NCI-H748 (cell line): Measurements from ENCODE around the gene VPS8.

Experiments
- DNase-seq: peaks from one replicate; lab custom pipeline; 2025; ENCODE audit not compliant: unreplicated experiment; lab: John Stamatoyannopoulos, UW

Gene VPS8

DNA sequence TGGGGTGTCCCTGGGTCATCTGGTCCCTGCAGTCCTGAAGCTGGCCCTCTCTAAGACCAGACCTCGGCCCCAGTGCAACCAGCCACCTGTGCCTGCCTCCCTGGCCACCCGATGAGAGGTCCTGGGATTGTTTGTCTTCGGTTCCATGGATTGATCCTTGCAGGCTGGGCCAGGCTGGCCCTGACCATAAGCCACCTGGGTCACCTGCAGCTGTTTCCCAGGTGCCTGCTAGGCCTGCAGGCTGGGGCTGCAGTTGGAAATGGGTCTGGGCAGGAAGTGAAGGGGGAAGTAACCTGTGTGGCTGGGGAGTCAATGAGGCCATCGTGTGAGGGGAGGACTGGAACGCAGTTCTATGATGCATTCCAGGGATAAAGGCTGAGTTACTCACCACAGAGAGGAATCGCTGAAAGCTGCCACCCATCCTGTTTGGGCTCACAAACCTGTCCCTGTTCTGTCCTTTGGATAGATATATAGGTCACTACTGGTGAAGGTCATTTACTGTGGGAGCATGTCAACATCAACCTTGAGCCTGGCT, 30.9 kb upstream of the VPS8 start:
- no peak for DNase-seq

DNA sequence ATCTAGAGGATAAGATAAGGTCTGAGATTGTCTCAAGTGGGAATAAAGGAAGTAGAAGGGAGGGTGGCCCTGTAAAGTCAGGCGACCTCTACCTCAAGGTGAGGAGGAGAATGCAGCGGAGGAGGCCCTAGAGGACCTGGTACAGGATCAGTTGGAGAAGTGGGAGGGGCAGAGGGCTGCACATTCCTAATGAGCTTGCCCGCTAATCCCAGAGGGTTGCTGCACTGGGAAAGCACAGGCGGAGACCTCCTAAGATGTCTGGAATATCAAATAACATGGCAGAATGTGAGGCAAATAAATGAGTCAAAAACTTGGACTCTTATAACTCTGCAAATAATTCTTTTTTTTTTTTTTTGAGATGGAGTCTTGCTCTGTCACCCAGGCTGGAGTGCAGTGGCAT, 30.2 kb upstream of the VPS8 start:
- DNase-seq, result no peak

DNA sequence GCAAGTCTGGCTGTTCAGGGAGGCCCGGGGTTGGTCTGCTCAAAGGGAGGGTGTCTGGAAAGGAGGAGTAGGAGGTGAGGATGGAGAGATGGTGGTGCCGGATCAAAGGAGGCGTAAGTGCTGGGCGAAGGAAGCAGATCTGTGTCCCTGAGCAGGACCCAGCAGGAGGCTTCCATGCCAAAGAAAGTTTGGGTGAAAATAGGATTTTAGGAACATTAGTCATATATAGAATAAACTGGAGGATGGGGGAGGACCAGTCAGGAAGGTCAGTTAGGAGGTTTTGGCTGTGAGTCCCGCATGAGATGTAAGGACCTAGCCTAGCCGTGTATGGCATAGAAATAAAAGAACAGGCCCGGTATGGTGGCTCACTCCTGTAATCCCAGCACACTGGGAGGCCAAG, 28.6 kb upstream of the VPS8 start:
- DNase-seq, result no peak

DNA sequence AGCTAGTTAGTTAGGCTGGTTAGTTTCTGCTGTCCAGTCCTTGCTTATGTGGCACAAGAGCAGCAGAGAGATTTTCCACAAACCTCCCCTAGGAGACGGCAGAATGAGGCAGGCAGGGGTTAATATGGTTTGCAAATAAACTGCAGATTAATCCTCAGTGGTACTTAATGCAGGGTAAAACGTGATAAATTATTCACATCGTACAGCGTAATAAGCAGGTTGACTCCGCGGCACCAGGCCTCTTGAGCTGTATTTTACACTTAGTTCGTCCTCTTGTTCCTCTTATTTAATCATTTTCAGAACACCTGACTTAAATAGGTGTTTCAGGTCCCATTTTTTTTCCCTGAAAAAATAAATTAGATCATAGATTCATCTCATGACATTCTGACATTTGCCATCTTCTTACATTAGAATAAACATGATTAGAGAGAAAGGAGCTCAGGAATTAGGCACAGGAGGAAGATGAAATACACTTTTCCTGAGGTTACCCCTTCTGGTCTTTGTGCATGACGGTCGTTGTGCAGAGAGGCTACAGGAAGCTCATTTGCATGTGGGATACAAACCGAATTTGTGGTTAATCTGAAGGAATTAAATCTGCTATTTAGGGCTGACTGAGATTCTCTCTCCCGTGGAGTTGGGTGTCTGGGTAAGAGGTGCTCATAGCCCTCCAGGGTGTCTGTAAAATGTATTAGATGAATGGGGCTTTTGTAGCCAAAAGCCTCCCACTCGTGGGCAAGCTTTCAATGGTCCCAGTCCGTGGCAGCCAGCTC, 27.1 kb upstream of the VPS8 start:
- no peak for DNase-seq

DNA sequence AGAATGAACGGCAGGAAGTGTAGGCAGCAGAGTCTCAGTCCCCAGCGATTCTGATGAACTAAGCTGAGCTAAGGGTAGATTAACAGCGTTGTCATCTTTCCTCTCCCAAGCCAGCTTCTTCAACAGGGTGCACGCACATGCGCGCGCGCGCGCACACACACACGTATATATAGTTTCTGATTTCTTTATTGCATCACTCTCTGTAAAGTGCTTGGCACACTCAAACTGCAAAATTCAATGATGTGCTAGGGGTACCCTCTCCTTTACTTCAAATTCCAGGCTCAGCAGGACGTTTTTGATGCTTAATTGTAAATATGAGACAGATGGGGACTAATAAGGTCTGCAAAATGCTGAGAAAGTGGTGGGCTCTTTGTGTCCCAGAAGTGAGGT, 26.1 kb upstream of the VPS8 start:
- no peak for DNase-seq

DNA sequence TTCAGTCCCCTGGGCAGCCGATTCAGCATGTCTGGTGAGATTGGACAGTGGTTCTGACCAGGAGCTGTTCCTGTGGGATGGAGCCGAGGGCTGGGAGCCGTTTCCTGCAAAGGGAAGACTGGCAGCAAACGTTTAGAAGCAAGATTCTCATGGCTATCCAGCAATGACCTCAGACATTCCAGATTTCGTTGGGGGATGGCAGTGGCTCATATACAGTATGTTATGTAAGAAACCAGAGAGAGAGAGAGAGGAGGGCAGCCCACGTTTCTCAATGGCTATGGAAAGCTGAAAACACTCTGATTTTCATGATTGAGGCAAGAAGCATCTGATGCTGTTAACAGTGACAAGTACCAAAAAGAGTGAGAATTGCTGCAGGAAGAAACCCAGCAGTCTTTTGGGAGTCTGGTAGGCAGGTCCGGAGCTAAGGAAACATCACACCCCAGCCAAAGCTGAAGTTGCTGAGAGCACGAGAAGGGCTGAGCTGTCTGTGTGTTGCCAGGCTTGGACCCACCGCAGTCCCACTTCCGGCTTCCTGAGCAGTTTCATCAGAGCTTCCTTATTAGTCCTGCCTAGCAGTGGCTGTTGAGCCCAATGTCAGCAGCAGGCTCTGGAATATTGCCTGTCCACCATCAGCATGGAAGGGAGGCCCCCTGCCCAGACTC, 25.6 kb upstream of the VPS8 start:
- DNase-seq, result no peak

DNA sequence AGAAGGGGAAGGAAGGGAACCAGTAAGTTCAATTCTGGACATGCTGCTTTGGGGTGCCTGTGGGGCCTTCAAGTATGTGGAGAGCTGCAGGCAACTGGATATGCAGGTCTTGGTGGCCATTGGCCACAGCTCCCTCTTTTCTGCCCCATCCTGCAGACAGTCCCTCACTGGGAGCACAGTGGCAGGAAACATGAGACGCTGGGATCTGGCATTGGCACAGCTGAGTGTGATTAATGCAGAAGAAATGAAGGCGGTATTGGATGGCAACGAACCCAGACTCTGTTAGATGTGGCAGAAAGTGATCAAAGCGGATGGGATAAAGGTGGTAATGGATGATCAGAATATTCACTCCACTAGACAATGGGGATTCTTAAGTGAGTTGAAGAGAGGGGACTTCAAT, 23.2 kb upstream of the VPS8 start:
- no peak for DNase-seq

DNA sequence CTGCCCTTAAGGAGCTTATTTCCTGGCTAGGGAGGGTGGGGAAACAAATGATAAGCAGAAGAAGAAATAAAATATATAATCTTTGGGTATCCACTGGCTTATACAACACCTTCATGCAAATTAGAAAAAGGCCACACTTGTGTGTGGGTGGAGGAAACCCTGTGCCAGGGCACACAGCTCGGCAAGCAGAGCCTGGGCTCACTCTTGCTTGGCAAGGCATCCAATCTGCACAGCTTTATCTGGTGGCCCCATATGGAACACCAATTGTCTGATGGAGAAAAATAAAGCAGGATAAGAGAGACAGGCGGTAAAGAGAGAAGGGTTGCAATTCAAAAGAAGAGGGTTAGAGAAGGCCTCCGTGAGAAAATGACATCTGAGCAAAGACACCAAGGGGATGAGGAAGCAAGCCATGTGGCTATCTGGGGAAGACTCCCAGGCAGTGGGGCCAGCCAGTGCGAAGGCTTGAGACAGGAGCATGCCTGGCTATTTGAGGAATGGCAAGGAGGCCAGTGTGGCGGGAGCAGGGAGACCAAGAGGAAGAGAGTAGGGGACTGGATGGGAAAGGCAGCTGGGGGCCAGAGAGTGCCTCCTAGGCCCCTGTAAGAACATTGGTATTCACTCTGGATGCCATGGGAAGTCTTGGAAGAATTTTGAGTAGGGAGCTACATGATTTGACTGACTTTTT, 22.5 kb upstream of the VPS8 start:
- DNase-seq, result no peak

DNA sequence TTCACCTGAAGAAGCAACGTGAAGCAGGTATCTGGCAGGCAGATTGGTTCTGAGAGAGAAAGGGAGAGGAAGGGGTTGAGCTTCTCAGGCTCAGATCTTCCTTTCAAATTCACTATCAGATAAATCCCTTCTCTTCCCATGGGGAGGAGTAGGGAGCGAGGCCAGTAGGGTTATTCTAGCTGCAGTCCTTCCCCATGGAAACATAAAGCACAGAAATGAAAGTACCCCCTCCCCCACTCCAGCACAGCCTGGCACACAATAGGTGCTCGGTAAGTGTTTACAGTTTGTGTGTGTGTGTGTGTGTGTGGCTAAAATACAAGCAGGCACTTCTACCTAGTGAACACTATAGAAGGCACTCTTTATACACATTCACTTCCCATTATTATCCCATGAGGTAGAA, 20.8 kb upstream of the VPS8 start:
- DNase-seq, result peak; percentile 52

DNA sequence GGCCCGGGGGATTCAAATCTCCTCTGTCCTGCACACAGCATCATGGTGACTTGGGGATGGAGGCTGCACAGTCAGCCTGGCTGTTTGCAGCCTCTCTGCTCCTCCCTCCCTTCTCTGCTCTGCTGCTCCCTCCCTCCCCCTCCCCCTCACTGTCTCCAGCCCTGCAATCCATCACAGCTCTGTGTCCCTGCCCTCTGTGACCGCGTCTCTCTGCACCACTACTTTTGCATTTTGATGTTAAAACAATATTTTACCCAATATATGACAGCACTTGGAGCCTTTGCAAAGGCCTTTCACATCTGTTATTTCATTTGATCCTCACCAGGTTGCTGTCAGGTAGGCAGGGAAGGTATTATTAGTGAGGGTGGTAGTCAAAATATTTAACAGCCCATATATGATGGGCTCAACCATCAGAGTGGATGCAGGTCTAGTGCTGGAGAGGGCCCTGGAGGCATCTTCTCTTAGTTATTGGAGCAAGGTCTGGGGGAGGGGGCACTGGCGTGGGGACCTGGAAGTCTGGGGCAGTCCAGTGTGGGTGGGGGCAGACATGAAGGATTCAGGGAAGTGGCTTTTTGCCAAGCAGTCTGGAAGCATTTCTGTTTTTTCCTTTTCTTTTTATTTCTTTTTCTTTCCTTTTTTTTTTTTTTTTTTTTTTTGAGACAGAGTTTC, 16.3 kb upstream of the VPS8 start:
- no peak for DNase-seq

DNA sequence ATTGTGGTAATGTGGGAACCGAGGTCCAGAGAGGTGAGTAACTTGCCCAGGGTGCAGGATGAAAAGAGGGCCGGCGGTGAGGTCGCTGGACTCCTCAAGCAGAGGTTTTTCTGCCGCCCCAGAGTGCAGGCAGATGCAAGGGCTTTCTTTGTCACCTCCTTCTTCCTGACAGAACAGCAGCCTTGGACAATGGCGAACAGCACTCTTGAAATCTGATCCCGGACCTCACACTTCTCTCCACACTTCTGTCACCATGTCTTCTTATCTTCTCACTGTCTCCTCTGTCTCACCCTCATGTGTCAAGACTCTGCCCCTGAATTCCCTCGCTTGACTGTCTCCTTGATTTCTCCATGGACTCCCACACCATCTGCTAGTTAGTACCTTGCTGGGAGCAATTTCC, 15.4 kb upstream of the VPS8 start:
- no peak for DNase-seq

DNA sequence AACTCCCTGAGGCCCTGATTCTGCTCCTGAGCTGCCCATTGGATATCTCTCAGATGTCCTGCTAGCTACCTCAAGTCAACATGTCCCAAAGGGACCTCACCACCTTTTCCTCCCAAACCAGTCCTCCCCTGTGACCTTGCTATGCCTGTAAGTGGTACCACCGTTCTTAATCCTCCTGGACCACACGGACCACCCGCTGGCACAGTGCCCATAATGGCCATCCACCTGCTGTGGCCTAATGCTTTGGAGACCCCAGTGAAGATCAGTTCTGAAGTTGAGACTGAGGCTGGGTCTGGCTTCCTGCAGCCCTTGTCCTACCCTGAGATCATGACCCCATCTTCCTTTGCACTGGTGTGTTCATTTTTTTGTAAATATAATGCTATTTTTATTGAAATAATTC, 15.0 kb upstream of the VPS8 start:
- DNase-seq, result no peak

DNA sequence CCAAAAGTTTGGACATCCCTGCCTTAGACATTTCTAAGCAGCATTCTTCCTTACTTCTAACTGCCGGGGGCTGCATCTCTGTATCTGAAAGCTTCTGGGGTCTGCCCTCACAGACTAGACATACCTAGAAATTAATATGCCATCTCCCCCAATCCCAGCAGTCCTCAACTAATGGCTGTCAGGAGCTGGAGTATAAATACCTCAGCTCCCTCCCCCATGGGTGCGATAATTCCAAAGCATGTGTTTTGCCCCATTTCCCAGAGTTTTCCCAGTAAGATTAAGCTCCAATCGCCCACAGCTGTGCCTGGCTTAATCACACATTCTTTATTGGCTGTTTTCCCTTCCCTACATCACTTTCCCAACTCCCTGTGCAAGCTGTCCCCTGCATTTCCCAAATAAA, 13.8 kb upstream of the VPS8 start:
- no peak for DNase-seq

DNA sequence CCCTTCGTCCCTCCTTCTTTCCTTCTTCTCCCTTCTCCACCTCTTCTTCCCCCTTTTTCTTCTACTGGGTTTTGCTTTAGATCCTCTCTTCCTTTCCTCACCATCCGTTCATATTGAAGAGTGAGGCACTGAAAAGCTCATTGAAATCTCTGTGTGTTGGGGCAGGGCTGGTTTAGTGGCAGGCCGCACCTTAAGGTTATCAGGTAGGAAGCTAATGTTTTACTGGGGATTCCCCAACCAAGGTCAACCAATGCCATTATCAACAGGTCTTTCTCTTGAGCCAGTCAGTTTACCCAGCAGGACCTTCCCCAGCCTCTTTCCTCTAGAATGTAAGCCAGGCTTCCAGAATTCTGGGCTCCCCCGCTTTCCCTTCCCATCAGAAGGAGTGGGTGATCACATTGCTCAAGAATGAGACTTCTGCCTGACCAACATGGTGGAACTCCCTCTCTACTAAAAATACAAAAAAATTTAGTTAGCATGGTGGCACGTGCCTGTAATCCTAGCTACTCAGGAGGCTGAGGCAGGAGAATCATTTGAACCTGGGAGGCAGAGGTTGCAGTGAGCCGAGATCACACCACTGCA, 11.5 kb upstream of the VPS8 start:
- DNase-seq, result no peak

DNA sequence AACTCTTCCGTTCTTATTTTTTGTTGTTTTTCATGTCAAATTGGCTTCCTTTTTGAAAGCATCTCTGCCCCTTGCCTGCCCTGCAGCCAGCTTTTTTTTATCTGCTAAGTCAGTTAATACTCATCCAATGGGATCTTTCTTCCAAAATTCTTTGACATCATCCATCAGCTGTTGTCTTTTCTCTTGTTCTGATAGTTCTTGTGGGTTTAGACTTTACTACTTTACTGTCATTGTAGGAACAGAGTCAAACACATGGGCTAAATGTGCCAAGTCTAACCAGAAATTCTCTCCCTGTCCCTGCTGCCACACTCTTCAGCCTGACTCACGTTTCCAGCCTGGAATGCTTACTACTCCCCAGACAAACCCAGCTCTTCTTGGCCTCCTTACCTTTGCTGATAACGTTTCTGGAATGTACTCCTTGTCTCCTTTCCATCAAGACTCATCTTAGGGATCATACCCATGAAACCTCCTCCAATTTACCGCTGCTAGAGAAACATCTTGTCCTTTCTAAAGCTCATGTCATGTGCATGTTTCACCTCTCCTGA, 10.7 kb upstream of the VPS8 start:
- no peak for DNase-seq

DNA sequence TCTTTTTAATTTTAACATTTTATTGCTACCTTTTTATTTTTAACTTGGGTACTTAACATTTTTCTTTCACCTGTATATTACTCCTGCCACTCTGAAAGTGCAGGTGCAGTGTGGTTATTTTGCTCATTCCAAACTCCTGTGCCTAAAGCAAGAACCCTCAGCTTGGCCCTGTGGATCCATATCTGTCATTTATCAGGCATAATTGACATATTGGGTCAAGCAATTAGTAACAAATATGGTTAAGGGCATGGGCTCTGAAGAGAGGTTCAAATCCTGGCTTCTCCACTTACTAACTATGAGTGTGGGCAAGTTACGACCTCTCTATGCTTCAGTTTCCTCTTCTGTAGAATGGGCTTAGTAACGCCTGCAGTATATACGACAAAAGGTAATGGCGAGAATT, 9.8 kb upstream of the VPS8 start:
- no peak for DNase-seq

DNA sequence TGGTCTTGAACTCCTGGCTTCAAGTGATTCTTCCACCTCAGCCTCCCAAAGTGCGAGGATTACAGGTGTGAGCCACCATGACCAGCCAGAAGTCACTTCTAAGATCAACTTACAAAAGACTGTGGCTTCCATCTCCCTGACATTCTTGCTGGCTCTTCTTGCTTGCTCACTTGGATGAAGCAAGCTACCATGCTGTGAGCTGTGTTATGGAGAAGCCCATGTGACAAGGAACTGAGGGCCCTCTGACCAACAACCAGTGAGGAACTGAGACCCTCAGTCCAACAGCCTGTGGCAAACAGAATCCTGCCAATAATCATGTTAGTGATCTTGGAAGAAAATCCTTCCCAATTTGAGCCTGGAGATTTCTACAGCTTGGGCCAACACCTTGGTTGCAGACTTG, 7.2 kb upstream of the VPS8 start:
- DNase-seq, result no peak

DNA sequence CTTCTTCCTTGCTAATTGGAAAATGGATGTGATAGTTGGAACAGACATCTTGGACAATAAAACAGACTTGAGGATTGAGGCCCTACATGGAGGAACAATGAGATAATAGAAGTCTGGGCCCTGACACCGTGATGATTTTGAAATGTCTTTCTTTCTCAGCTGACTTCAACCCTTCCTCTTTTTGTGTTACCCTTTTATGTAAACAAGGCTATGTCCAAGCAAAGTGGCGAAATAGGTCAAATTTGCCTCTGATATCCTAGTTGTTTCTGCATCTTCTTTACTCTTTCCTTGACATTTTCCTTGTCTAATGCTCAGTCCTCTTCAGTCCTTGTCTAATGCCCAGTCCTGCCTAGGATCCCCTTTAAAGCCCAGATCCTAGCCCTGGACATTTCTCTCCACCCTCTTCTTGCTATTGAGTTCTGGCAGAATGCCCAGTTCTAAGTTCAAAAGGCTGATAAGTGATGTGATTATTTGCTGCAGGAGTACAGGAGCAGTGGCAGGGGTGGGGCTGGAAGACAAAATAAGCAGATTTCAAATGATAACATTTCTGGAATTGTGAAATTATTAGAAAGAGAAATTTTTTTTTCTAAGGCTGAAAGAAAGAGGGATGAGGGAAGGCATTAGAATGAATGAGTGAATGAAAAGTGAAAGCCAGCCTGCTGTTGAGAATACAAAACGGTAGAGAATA, 6.5 kb upstream of the VPS8 start:
- peak; percentile 78 for DNase-seq

DNA sequence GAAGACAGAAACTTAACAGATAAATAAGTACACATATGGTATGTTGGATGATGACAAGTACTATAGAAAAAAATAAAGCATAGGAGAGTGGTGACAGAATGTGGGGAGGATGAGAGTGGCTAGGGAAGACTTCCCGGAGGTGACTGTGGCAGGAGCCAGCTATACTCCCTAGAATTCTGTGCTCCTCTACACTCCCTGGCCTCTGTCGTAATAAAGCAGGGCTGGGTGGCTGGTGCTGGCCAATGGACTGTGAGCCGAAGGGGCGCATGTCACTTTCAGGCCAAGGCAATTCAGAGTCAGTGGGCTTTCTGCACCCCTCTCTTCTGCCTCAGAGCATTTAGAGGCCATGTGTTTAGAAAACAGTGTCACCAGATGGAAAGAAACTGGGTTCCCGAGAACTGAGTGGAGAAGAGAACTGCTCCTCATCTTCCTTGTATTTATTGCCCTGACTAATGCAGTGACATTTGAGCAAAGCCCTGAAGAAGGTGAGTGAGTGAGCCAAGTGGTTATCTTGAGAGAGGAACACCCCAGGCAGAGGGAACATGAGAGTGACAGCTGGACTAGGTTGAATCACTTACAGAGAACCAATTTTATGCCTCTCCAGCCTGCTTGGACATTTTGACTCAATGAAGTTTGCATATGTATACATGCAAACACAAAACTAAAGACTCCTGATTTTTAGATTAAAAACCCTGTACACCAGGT, 5.2 kb upstream of the VPS8 start:
- no peak for DNase-seq

DNA sequence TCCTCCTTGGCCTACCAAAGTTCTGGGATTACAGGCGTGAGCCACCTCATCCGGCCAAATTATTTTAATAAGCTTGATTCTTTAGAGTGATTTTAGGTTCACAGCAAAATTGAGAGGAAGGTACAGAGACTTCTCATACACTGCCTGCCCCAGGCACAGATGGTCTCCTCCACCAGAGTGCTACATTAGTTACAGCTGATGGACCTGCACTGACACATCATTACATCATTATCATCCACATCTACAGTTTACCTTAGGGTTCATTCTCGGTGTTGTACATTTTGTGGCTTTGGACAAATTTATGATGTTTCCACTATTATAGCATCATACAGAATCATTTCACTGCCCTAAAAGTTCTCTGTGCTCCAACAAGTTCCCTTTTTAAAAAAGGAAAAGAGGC, 4.4 kb upstream of the VPS8 start:
- DNase-seq, result no peak
